HG02870 (cell line): ENCODE data around the gene HOXD4.

Experiments
- ATAC-seq: cut with Tn5 transposase; IDR thresholded peaks from one replicate; pipeline ENCODE4 v1.9.1; 2021; ENCODE audit warnings: mild to moderate bottlenecking, moderate library complexity; ENCODE audit not compliant: unreplicated experiment

The HOXD4 gene

GRCh38 chr2:176139661-176140512, 11.5 kb upstream of the HOXD4 start:
- no peak for ATAC-seq

DNA sequence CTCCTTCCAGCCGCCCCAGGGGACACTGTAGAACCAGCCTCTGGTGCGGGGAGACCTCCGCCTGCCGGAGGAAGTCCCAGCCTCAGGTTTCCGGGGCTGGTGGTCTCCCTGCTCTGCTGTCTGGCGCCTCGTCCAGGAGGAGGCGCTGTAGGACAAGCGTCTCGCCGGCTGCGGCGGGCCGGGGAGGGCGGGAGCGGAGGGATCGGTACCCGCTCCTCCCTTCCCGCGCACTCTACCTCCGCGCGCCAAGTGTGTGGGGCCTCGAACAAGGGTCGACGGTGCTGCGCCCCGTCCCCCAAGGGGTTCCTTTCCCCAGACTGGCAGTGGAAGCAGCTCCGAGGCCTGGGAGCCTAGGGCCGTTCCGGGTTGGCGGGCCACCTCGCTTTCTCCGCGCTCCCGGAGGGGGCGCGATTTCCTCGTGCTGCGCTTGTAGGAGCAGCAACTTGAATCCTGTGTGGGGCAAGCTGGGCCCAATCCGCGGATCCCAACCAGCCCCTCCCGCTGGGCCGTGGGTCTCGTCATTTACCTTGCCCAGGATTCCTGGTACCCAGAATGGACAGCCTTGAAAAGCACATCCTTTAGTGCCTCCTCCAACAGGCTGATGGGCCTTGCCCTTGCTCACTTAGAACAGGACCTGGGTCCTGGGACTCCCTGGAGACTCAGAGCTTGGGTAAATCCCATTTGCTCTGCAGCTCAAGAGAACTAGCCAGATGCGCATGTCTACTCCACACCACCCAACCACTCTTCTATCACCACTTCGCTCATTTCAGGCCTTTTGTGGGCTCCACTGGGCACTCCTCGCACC, 10.6 kb upstream of the HOXD4 start:
- ATAC-seq: peak; percentile 95

DNA sequence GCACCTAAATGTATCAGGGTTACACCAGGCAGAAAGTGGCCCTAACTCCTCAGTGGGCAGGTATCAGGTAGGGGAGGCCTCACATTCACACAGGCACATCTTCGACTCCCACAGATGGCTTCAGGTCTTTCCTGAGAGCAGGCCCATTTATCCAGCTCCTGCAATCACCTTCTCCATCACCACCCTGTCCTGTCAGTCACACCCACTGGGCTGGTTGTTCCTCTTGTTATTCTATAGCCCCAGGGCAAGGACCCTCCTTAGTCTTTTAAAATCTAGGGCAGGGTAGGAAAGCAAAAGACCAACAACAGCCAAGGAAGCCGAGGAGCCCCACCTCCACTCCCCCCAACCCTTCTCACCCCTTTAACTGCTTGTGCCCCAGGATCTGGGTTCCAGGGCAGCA, 9.1 kb upstream of the HOXD4 start:
- ATAC-seq: no peak

DNA sequence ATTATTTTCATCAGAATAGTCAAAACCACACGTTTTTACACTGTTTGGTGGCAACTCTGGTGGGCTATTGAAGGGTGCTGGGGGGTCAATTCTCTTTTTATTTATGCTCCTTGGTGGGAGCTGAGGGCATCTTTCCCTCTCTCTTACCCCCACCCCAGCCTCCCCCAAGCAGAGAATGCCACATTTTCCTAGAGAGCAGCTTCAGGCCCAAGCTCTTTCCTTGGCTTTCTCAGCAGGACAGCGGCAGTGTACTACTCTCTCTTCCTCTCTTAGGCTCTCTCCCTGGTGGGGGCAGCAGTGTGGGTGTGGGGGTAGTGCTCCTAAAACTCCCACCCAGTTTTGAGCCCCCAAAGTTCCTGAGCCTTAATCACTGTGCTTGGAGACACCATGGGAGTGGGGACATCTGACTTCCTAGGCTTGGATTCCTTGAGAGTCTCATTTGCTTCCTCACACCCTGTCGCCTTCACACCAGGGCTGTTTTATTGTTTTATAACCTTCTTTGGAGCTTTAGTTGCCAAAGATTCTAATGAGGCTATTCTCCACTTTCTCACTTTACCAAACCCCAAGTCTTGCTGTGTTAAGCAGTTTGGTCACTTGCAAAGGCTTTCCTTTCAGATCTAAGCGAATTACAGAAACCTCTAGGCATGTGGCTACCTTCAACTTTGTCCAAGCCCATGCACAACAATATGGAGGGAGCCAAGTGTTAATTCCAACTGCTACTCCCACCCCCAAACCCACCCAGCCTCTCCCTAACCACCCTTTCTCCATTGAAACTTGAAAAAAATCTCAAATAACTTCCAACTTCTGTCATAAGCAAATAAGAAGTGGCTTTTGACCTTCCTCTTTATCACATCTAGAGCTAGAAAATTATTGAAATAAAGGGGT, 6.0 kb upstream of the HOXD4 start:
- no peak for ATAC-seq

DNA sequence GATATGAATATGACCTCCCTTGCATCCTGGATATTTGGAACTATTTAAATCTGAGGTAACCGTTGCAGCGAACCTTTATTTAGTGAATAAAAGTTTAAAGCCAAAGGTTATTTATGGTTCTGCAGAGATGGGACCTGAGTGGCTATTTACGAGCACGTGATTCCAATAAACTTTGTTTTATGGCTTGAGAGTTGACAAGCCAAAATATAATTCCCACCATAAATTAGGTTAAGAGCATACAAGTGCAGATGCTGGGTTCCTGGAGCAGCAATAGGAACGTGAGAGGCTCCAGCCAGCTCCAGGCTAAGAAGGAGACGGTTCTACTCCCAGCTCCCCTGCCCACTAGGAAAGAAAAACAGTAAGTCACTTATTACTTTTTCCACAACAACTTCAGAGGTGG, 5.2 kb upstream of the HOXD4 start:
- no peak for ATAC-seq

DNA sequence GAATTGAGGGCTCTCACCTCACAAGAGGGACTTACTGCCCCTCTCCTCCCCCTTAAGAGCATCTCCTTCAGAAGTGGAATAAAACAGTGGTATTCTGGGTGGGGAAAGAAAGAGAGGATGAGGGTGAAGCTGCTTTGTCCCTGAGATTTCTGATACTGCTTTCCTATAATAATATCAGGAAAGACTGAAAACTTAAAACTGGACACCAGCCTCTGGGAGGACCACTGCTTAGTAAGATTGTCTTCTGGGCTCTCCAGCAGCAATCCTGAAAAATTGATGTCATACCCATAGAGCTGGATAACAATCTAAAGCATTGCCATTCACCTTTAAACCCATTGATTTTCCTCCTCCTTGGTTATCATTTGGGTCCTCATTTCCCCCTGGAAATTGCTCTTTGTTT, 4.7 kb upstream of the HOXD4 start:
- ATAC-seq: no peak

GRCh38 chr2:176147210-176147799, 4.0 kb upstream of the HOXD4 start:
- no peak for ATAC-seq

- ATAC-seq: no peak
Observed at GRCh38 chr2:176147800-176148496, 3.4 kb upstream of the HOXD4 start.

DNA sequence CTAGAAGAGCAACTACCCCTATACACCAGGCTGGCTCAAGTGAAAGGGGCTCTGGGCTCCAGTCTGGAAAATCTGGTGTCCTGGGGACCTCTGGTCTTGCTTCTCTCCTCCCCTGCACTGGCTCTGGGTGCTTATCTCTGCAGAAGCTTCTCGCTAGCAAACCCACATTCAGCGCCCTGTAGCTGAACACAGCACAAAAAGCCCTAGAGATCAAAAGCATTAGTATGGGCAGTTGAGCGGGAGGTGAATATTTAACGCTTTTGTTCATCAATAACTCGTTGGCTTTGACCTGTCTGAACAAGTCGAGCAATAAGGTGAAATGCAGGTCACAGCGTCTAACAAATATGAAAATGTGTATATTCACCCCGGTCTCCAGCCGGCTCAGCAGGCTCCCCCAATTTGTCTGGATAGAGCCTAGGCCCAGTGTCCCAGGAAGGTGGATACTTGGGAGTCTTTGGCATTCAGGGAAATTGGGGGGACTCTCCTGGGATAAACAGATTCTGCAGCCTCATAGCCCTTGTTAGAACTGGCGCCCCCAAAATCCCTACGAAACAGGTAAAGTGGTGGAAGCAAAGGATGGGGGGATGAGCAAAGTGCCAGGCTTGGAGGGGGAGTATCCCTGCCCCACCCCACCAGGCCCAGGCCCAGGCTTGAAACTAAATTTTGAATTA, 2.5 kb upstream of the HOXD4 start:
- ATAC-seq: no peak

DNA sequence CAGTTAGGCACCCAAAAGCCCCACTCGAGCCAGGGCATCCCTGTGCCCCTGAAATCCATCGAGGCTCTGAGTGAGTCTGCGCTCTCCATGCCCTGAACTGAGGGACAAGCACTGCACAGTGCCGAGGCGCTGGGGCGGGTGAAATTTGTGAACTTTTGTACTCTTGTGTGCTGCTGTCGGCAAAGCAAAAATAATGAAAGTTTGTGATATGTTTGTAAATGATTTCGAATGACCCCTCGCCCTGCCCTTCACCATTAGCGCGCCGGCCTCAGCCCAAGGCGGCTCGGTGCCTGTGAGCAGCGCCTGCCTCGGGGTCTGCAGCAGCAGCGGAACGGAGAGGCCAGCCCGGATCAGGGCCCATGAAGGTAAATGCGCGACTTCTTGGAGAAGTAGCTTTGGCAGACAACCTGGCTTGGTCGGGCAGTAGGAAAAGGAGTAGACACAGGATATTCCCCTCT, 1.8 kb upstream of the HOXD4 start:
- ATAC-seq: no peak

DNA sequence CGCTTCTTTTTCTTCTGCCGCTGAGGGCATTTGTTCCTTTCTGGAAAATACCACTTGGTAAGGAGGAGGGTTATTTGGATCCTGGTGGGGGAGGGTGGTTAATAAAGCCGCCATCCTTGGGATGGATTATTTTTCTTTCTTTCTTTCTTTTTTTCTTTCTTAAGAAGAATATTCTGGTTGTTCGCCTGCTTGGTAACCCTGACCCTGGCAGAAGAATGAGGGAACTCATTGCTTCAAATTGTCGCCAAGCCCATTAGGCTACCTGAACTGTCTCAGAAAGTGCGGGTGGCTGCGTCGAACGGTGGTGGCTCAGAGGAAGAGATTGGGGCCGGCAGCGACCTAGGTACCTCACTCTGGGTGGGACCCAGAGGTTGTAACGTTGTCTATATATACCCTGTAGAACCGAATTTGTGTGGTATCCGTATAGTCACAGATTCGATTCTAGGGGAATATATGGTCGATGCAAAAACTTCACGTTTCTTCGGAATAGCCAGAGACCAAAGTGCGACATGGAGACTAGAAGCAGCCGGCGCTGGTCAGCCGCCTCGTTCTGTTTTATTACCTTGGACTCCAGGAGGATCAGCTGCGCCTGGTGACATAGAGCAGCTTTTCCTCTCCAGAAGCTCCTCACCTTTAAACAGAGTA, 1.3 kb upstream of the HOXD4 start:
- no peak for ATAC-seq

- ATAC-seq: no peak
Observed at GRCh38 chr2:176150584-176151441, 537 bp upstream of the HOXD4 start.

DNA sequence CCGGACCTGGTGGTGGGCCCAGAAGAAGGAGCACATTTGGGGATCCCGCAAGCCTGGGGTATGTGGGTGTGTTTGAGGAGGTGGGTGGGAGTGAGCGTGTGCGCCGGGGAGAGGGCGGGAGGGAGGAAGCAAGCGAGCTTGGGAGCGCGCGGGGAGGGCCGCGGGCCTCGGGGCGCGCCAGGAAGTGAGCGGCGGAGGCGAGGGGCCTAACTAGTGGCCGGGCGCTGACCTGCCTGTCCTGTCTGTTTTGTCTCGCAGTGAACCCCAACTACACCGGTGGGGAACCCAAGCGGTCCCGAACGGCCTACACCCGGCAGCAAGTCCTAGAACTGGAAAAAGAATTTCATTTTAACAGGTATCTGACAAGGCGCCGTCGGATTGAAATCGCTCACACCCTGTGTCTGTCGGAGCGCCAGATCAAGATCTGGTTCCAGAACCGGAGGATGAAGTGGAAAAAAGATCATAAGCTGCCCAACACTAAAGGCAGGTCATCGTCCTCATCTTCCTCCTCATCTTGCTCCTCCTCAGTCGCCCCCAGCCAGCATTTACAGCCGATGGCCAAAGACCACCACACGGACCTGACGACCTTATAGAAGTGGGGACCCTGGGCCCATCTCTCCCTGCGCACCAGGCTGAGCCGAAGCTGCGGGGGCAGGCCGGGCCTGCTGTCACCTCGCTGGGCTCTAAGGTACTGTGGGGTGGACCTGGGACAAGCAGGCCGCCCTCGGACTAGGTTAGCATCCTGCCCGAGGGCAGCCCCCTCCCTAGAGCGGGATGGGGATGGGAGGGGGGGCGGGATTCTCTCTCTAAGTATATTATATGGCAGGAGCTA, 1.2 kb downstream of the HOXD4 start:
- no peak for ATAC-seq

GRCh38 chr2:176154576-176155252, 3.4 kb downstream of the HOXD4 start:
- ATAC-seq: no peak

DNA sequence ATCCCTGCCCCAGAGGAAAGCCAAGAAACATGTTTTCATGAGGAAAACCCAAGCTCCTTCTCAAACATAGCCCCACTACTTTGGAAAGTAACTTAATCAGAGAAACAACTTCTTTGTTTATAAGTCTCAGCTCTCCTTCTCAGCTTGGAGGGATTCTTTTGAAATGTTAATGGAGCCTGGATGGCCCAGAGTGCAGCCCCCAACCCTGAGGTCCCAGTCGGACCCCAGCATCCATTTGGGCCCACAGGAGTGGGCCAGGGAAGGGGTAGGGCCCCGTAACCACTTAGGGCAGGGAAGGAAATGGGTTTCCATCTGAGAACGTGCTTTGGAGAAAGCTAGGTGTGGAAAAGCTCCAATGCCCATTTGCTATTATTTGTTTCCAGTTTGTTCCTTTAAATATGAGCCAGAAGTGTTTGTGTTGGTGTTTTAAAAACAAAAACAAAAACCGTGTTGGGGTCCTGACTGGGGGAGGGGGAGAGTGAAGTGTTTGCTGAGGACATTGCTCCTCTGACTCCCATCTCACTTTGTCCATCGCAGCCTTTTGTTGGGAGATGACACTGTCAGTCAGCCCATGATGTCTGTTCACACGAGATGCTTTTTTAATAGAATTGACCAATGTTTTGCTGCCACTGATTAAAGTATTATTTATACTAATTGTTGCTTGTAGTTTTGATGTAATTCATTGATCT, 4.2 kb downstream of the HOXD4 start:
- ATAC-seq: no peak

DNA sequence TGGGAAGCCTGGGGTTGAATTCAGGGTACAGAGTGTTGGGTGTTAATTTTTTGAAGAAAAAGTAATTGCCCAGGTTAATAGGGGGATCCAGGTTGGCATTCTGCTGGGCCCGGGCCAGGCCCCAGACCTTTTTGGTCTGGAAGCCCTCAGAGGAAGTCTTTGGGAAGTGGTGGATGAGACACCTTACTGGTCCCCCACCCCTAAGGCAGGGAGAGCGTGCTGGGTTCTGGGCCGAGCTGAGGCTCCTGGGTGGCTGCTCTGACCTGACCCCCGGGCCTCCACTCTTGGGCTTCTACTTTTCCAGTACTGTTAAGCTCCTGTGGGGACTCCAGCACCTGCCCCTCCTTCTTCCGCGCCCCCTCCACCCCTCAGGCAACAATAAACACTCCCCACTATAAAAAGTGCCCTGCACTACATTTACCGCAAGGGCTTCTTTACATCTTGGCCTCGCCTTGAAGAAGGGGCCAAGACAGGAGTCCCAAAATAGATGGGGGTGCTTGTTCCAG, 5.0 kb downstream of the HOXD4 start:
- ATAC-seq: no peak
